HepG2 (cell line): ENCODE data around the gene ARFIP1. TPM values are rescaled to one million over a fixed set of nuclear protein-coding genes. Genes with fewer than 3 reads are reported as not detected.

Source experiments
- ATAC-seq: fragments of 200-7000 bp; cut with Tn5 transposase; 3 replicates; pipeline ENCODE4 v1.9.1; 2020; ENCODE audit warnings: mild to moderate bottlenecking, moderate library complexity
- BruUV-seq: library from RNA; stranded (reverse); fragments of 400-500 nt; replicated peaks from 2 replicates; lab custom pipeline; 2021; lab: Mats Ljungman, UMichigan
- CTCF ChIA-PET: fragments of 300-600 bp; formaldehyde crosslinking; extraction: SDS; loops from one replicate; lab custom pipeline; 2021; ENCODE audit warnings: low total read pairs, inconsistent platforms, low intra/inter-chr PET ratio; lab: Yijun Ruan, JAX
- POLR2A ChIA-PET: fragments of 350-600 bp; sonication (Branson Sonifier 250); formaldehyde crosslinking; loops from one replicate; lab custom pipeline; 2020; ENCODE audit warnings: antibody characterized with exemption, inconsistent platforms; lab: Yijun Ruan, JAX
- DNase-seq: peaks from one replicate; pipeline ENCODE4 v3.0.0-alpha.2; 2015; ENCODE audit warnings: low spot score
- FAIRE-seq: peaks from 3 replicates; lab custom pipeline; 2011; peaks lifted over from hg19 to GRCh38; lab: Jason Lieb, UNC
- H2AFZ ChIP-seq: one replicate; pipeline ENCODE4 v1.6.1; 2011; ENCODE audit warnings: low read length, inconsistent platforms
- H3K27ac ChIP-seq: fragments of 300-600 bp; 3 replicates; pipeline ENCODE4 v1.8.0; 2011; ENCODE audit warnings: mixed run types, mild to moderate bottlenecking, mixed read lengths, low read length, inconsistent platforms; ENCODE audit not compliant: insufficient read depth; ENCODE audit errors: extremely low read length
- H3K27me3 ChIP-seq, 2 experiments: fragments of 200-600 bp in 1 of 2; 2 replicates in 1 of 2; 3 replicates in 1 of 2; pipeline versions ENCODE4 v1.6.0 to v1.8.0; 2011; ENCODE audit warnings: low read length in 2 of 2, mild to moderate bottlenecking in 2 of 2, moderate library complexity in 2 of 2, inconsistent platforms in 1 of 2; ENCODE audit not compliant: insufficient read depth in 2 of 2, control insufficient read depth in 1 of 2
- H3K36me3 ChIP-seq, 2 experiments: fragments of 200-600 bp in 1 of 2; replicated peaks in 1 of 2; 2 replicates in 1 of 2; 3 replicates in 1 of 2; pipeline versions ENCODE4 v1.5.1 to v1.8.0; 2011; ENCODE audit warnings: low read length in 2 of 2, inconsistent platforms in 1 of 2; ENCODE audit not compliant: insufficient read depth in 2 of 2, control insufficient read depth in 1 of 2
- H3K4me1 ChIP-seq: 2 replicates; pipeline ENCODE4 v1.5.1; 2012; ENCODE audit warnings: low read length, inconsistent platforms; ENCODE audit not compliant: insufficient read depth
- H3K4me2 ChIP-seq: 2 replicates; pipeline ENCODE4 v1.6.0; 2011; ENCODE audit warnings: low read depth, low read length, inconsistent platforms
- H3K4me3 ChIP-seq, 3 experiments: fragments of 200-600 bp in 1 of 3; sonication (generic), shearing (Covaris generic) in 1 of 3; replicated peaks in 1 of 3; 2 replicates each; pipeline ENCODE4 v1.5.1; 2011 to 2016; ENCODE audit warnings: low read length in 3 of 3, inconsistent platforms in 2 of 3, low read depth in 2 of 3, mild to moderate bottlenecking in 2 of 3, control low read depth in 1 of 3, mixed read lengths in 1 of 3; ENCODE audit not compliant: insufficient read depth in 1 of 3
- H3K79me2 ChIP-seq: one replicate; pipeline ENCODE4 v1.6.1; 2011; ENCODE audit warnings: low read length, inconsistent platforms; ENCODE audit not compliant: insufficient read depth
- H3K9ac ChIP-seq: 2 replicates; pipeline ENCODE4 v1.6.0; 2011; ENCODE audit warnings: mild to moderate bottlenecking, low read depth, low read length, inconsistent platforms; ENCODE audit not compliant: insufficient read depth
- H3K9me3 ChIP-seq: 2 replicates; pipeline ENCODE4 v1.5.1; 2012; ENCODE audit warnings: mild to moderate bottlenecking, low read length
- H4K20me1 ChIP-seq: 2 replicates; pipeline ENCODE4 v1.6.0; 2011; ENCODE audit warnings: inconsistent platforms, mild to moderate bottlenecking, low read length, moderate library complexity; ENCODE audit not compliant: insufficient read depth
- NFE2 ChIP-seq: sonication (generic); formaldehyde crosslinking; IDR thresholded peaks from 2 replicates; pipeline ENCODE4 v1.4.0; 2020; ENCODE audit warnings: missing genetic modification reagents
- SNAI1 ChIP-seq: sonication (generic); formaldehyde crosslinking; IDR thresholded peaks from 2 replicates; pipeline ENCODE4 v1.5.0; 2020; ENCODE audit warnings: mild to moderate bottlenecking, missing genetic modification reagents, borderline replicate concordance
- TIGD3 ChIP-seq: sonication (generic); formaldehyde crosslinking; IDR thresholded peaks from 2 replicates; pipeline ENCODE4 v1.5.1; 2020; ENCODE audit warnings: mild to moderate bottlenecking, missing genetic modification reagents, borderline replicate concordance
- ZBTB2 ChIP-seq: sonication (generic); formaldehyde crosslinking; IDR thresholded peaks from 2 replicates; pipeline ENCODE4 v1.8.0; 2022; ENCODE audit warnings: low read depth, missing genetic modification reagents
- ZNF710 ChIP-seq: sonication (generic); formaldehyde crosslinking; IDR thresholded peaks from 2 replicates; pipeline ENCODE4 v1.5.0; 2020; ENCODE audit warnings: mild to moderate bottlenecking, missing genetic modification reagents, borderline replicate concordance
- ZNF781 ChIP-seq: sonication (generic); formaldehyde crosslinking; IDR thresholded peaks from 2 replicates; pipeline ENCODE4 v1.5.1; 2020; ENCODE audit warnings: borderline replicate concordance, mild to moderate bottlenecking, missing genetic modification reagents; ENCODE audit errors: not compliant biosample characterization
- WGBS: methylation state at CpG from one replicate; pipeline ENCODE4 v1.1.6; 2017; ENCODE audit warnings: low lambda C conversion rate; 5-methylcytosine and 5-hydroxymethylcytosine counted together
- in situ Hi-C: cut with HindIII; loops from 2 replicates; pipeline ENCODE4 v1.10.0; 2017; ENCODE audit warnings: low pct_unique_long_range_greater_than_20kb; ENCODE audit not compliant: extremely low pct_ligation_motif_present
- intact Hi-C: fragments of 100-400 bp; cut with micrococcal nuclease; formaldehyde crosslinking; loops from one replicate; pipeline ENCODE4 v1.10.0; 2022; ENCODE audit not compliant: unreplicated experiment
- polyA plus RNA-seq, 8 experiments: library from polyadenylated mRNA; depleted of rRNA in 3 of 8; stranded (reverse) in 7 of 8; unstranded in 1 of 8; fragments of >200 nt; fragmentation: Illumina TruSeq in 4 of 8; extraction: Trizol in 4 of 8; gene quantifications; 2 replicates each; pipeline versions ENCODE4 v1.2.1 to v1.2.3, GENCODE V29; 2011 to 2016; ENCODE audit warnings: low read depth in 4 of 8, missing spikeins in 1 of 8, mixed read lengths in 1 of 8; ENCODE audit not compliant: insufficient read depth in 1 of 8
- total RNA-seq, 5 experiments: library from RNA; depleted of rRNA; stranded (reverse); fragments of >200 nt; fragmentation: Illumina TruSeq; extraction: Trizol; gene quantifications; 2 replicates each; pipeline ENCODE4 v1.2.3, GENCODE V29; 2016; ENCODE audit warnings: low read depth in 1 of 5

The ARFIP1 gene
- total and polyA plus RNA-seq, 2 of the 13 experiments (the other 11 are each of a cell fraction or from before 2014, with no cell fraction given): 9.9 to 27.7 TPM

GRCh38 chr4:152877868-152878267, 98.1 kb downstream of the ARFIP1 start (continued):
- TF ChIP-seq SNAI1 (CRISPR knock-in tag) (no peak), ZNF781 (CRISPR knock-in tag) (no peak), ZBTB2 (CRISPR knock-in tag) (no peak)
- TF ChIP-seq, all 625 proteins: peak for 3

- Histone ChIP-seq H3K27me3 (no peaks in the 10 kb centered on the region), H3K79me2 (no peaks in the 10 kb centered on the region), H3K36me3 (peaks cover 0 to 8% of the 10 kb centered on the region in 2 experiments; a peak in 3 of 5 replicates), H4K20me1 (no peaks in the 10 kb centered on the region), H3K27ac (no peak overlapping the region), H3K9me3 (no peaks in the 10 kb centered on the region; the same call in 1 of the 2 replicates), H3K4me3 (no peak overlapping the region), H3K4me1 (no peaks in the 10 kb centered on the region), H3K9ac (no peak overlapping the region), H3K4me2 (no peak overlapping the region)
- intact Hi-C loops: no loop called here
- ATAC-seq: no peak
- no peak for FAIRE-seq
- BruUV-seq: no TSS peak
- ChIA-PET CTCF (no interaction called here), POLR2A (no interaction called here)
- WGBS: 91% methylated on average over 2 of the region's 2 CpGs
- DNase-seq: no peak
- in situ Hi-C loops: no loop called here
- no peak for TF ChIP-seq TIGD3
- no peak for TF ChIP-seq ZNF710
- TF ChIP-seq NFE2: no peak
- TF ChIP-seq, all 625 proteins: peak for 0
- H2AFZ ChIP-seq: no peak overlapping the region
Observed at GRCh38 chr4:152880263-152880662, 100.5 kb downstream of the ARFIP1 start.
